Measurements from ENCODE around the gene TYROBP.
"Not testable (repeated sequence)": the region's sequence is repeated elsewhere in the genome, so short reads cannot be mapped to it uniquely, and the experiment has no call there.

The TYROBP gene

DNA sequence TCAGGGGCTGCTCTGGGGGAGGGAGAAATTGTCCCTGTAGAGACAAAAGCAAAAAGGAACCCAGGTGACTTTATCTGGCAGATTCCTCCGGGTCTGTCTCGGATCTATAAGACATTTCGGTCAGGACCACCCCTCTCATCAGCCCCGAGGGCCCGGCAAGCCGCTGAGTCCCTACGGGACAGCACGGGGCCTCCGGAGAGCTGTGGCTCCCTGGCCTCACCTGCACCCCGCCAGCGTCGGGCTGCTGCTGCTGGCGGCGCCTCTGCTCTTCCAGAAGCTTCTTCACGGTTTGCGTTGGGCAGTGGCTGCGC, 9.6 kb downstream of the TYROBP start:
- no peak for DNase-seq

DNA sequence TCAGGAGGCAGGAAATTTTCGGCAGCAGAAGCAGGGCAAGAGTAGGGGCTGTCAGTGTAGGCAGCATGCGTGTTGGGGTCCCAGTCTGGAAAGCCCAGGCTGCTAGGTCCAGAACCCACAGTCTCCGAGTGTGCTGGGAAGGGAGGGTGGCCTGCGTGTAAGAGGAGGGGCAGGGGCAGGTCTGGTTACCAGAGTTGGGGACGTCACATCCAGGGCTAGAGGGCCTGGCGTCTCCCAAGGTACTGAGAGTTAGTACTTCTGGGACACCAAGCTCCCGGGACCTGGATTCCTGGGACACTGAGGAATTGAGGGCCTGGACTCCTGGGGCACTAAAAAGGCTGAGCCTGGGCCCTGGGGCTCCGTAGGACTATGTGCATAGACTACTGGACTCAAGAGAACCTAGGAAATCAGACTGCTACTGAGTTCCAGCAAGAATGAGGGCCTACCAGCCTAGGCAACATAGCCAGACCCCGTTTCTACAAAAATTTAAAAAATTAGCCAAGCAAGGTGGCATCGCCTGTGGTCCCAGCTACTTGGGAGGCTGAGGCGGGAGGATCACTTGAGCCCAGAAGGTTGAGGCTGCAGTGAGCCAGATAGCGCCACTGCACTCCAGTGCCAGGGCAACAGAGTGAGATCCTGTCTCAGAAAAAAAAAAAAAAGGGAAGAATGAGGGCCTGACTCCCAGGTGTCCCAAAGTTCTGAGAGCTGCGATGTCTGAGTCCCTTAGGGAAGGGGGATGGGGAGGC, 10.2 kb downstream of the TYROBP start:
- DNase-seq: no peak

DNA sequence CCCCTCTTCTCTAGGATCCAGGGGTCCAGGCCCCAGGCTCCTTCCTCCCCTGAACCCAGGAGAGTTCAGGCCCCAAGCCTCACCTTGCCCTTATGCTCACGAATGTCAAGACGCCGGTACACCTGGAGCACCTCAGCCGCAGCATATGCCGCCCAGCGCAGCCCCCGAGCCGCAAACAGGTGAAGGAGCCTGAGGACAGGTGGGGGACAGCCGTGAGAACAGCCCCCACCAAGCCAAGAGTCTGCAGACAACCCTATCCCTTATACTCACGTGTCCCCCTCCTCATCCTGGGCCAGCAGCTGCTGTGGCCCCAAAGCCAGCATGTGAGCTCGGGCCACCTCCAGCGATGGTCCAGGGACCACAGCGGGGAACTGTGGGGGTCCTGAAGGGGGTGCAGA, 11.5 kb downstream of the TYROBP start:
- no peak for DNase-seq

DNA sequence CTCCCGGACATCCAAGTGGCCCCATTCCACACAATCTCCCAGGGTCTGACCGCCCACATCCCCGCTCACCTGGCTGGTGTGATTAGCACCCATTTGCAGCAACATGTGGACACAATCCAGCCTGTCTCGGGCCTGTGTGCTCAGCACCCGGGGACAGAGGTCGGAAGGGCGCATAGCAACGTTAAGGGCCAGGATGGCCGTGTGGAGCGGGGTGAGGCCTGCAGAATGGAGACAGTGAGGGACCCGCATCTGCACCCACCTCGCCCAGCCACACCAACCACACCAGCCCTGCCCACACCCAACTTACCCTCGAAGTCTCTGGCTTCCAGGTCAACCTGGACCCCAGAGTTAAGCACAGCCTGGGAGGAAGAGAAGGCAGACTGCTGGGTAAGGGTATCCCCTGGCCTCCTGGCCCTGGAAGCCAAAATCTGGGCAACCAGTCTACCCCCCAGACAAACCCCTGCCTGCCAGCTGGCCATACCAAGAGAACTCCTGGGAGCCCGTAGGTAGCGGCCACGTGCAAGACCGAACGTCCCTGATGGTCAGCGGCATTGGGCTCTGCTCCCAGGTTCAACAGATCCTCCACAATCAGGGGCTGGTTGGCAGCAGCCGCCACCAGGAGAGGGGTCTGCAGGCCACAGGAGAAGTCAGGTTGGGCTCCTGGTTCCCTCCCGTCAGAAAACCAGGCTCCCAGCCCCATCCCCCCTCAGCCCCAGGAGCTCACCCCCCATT, 12.0 kb downstream of the TYROBP start:
- no peak for DNase-seq

DNA sequence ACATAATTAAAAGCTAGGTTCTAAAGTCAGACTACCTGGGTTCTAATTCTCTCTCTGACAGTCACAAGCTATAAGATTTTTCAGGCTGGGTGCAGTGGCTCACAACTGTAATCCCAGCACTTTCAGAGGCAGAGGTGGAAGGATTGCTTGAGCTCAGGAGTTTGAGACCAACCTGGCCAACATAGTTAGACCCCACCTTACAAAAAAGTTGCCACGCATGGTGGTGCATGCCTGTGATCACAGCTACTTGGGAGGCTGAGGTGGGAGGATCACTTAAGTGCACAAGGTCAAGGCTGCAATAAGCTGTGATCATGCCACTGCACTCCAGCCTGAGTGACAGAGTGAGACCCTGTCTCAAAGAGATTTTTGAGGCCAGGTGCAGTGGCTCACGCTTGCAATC, 13.8 kb downstream of the TYROBP start:
- DNase-seq: no peak

DNA sequence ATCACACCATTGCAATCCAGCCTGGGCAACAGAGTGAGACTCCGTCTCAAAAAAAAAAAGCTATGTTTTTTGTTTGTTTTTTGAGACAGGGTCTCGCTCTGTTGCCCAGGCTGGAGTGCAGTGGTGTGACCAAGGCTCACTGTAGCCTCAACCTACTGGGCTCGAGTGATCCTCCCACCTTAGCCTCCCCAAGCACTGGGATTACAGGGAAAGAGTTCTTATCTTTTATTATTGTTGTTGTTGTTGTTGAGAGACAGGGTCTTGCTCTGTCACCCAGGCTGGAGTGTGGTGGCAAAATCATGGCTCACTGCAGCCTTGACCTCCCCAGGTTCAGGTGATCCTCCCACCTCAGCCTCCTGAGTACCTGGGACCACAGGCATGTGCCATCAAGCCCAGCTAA, 16.3 kb downstream of the TYROBP start:
- not testable (repeated sequence) for DNase-seq

DNA sequence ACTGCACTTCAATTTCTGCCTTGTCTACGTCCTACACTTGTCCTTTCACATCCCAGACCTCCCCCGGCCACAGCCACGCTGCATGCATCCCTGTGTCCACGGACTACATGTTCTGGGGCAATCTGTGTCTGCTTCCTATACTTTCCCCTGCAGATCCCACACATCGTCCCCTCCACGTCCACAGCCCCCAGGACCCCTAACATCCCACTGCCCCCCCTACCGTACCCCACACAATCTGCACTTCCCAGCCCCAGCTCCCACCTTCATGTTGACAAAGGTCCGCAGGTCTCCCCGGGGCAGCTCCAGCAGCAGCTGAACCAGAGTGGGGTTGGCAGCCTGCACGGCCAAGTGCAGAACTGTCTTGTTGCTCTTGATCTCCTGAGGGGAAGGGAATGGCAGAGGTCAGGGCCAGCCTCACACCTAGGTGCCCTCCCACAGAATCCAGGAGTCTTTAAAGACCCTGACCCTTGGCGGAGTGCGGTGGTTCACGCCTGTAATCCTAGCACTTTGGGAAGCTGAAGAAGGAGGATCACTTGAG, 17.9 kb downstream of the TYROBP start:
- DNase-seq: no peak

DNA sequence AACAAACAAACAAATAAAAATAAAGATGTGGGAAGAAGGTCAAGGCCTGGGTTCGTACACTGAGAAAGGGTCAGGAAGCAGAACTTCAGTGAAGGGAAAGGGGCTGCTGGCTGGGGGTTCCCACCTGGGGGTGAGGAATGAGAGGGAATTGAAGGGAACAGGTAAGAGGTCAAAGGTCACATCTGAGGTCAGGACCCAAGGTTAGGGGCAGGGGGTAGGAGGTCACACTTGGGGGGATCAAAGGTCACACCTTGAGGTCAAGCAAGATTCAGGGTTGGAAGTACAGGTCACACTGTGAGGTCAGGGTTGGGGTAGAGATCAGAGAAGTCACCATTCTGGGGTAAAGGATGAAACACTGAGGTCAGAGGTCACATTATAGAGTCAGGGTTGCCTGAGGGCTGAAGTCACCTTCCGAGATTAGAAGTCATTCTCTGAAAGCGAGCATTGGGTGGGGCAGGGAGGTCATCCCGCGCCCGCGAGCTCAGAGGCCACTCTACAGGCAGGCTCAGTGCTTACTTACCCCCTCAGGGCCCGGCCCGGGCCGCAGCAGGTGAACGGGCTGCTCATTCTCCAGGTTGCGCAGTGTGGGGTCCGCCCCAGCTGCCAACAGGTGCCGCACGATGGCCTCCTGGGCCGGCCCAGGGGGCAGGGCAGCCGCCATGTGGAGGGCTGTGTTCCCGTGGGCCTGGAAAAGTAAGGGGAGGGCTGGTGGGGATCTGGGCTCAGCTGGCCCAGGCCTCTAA, 18.6 kb downstream of the TYROBP start:
- DNase-seq: no peak

DNA sequence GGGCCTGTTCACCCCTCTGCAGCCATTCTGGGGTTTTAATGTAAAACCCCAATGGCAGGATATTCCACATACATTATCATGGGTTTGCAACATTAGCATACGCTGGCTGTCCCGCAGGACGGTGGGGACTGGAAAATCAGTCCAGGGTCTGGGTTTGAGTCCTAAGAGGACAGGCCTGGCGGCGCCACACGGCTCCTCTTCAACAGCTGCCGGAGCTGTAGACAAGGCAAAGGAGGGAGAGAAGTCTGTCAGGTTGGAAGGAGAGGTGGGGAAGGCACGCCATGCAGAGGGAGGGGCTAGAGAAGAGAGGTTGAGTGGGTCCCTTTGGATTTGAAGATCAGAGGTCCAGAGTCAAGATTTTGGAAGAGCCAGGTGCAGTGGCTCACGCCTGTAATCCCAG, 19.7 kb downstream of the TYROBP start:
- no peak for DNase-seq

DNA sequence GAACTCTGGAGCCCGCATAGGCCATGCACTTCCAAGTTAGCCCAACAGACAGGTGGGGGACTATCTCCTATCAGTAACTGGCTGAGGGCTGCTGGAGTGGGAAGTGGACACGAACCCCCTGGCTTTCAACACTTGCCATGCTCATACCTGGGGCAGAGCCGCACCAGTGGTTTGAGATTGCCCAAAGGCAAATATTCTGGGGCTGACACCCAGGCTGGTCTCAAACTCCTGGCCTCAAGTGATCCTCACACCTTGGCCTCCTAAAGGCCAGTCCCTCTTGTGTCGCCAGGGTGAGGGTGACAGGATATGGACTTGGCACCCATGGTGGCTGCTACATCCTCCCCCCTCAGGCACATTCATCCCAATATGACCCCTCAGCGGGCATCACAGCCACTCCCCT, 20.9 kb downstream of the TYROBP start:
- no peak for DNase-seq

DNA sequence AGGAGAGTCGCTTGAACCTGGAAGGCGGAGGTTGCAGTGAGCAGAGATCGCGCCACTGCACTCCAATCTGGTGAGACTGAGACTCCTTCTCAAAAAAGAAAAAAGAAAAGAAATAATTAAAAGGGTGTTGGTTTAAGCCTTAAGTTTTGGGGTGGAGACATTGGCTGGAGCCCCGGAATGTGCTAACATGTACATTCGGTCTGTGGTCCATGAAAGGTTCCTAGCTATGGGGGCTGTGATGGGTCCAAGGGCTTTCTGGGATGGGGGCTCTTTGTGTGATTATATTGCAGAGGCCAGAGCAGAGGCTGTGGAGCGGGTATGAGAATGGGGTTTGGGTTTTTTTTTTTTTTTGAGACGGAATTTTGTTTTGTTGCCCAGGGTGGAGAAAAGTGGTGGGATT, 22.2 kb downstream of the TYROBP start:
- DNase-seq: no peak

DNA sequence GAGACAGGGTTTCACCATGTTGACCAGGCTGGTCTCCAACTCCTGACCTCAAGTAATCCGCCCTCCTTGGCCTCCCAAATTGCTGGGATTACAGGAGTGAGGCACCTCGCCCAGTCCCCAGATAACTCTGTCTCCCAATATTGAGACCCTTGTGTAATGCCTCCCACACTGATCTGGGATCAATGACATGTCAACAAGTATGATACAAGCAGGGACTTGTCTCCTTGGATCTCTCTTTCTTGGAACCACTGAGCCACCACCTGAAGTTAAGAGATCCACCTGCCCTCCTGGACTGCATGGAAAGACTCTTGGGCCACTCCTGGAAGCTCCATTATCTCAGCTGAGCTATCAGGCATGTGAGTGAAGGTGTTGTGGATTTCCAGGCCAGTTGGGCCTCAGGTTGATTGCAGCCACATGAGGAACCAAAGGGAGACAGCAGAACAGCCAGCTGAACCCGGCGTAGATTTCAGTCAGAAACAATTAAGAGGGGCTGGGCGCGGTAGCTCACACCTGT, 22.8 kb downstream of the TYROBP start:
- no peak for DNase-seq

DNA sequence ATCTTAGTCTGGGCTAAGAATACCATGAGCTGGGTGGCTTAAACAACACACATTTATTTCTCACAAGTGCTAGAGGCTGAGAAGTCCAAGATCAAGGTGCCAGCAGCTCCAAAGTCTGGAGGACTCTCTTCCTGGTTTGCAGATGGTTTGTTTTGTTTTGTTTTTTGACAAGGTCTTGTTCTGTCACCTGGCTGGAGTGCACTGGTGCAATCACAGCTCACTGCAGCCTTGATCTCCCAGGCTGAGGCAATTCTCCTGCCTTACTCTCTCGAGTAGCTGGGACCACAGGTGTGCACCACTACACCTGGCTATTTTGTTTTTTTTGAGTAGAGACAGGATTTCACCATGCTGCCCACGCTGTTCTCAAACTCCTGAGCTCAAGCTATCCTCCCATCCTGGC, 24.2 kb downstream of the TYROBP start:
- DNase-seq: no peak

DNA sequence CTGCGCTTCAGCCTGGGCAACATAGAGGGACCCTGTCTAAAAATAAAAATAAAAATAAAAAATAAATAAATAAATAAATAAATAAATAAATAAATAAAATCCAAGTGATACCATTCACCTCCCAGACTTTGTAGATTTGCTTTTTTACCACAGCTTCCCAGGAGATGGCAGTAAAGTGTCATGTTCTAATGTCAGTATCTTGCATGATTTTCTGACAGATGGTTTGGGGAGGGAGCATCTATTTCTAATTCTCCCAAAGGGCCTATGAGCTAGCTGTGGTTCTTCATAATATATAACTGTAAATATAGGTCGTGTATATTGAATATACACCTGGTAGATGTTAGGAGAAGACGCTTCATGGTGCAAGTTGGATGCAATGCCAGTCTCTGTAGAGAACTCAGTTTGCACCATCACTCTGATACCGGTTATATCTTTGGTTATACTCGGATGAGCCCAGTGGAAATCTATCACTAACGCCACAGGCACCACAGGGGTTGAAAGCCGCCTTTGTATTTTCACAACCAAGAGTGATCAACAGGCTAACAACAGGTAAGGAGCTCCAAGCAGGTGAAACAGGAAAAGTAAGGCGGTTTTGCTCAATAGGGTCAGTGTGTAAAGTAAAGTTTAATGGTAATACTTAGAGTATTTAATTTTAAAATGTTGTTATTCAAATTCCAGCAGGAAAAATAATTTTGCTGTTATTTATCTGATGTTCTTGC, 25.8 kb downstream of the TYROBP start:
- DNase-seq: peak; percentile 56 to 89 (median 81)

DNA sequence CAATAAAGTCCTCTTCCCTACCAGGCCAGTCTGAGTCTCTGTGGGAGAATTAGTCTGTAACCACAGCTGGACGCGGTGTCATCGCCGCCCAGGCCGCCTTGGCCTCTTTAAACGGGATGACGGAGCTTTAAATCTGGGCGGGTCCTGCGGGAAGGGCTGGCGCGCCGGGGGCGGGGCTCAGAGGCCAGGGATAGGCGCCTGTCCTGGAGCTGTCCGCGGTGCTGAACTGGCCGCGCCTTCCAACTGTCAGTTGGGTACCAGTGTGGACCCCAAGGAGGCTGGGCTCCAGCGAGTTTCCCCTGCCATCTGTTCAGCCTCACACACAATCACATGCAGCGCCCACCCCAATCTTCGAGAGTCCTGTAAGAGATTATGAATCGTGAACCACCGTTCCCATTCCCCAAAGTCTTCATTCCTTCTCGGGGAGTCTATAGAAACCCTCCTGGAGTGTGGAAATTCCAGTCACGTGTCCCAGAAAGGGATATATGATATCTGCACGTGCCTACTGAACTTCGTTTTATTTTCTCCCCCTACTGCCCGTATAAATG, 28.3 kb downstream of the TYROBP start:
- peak in 1 of 3 experiments; percentile 34 for DNase-seq

DNA sequence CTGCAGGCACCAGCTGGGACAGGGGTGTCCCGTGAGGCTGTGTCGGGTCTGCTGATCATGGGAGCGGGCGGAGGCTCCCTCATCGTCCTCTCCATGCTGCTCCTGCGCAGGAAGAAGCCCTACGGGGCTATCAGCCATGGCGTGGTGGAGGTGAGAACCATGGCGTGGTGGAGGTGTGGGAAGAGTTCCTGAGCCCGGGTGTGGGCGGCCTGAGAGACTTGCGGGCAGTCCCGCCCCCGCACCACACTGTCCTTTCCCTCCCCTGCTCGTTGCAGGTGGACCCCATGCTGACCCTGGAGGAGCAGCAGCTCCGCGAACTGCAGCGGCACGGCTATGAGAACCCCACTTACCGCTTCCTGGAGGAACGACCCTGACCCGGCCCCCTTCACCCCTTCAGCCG, 29.0 kb downstream of the TYROBP start:
- no peak for DNase-seq

DNA sequence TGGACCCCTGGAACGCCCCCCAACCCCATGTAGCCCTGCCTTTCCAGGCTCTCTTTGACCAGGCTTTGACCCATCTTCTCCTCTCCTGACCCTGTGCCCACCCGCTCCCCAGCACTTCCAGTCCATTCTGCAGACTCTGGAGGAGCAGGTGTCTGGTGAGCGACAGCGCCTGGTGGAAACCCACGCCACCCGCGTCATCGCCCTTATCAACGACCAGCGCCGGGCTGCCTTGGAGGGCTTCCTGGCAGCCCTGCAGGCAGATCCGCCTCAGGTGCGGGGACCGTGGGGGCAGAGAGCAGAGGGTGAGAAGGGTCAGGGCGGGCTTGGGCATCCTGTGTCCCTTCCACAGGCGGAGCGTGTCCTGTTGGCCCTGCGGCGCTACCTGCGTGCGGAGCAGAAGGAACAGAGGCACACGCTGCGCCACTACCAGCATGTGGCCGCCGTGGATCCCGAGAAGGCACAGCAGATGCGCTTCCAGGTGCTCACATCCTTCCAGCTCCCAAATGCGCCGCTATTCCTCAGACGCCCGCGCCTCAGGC, 33.6 kb downstream of the TYROBP start:
- DNase-seq: no peak

DNA sequence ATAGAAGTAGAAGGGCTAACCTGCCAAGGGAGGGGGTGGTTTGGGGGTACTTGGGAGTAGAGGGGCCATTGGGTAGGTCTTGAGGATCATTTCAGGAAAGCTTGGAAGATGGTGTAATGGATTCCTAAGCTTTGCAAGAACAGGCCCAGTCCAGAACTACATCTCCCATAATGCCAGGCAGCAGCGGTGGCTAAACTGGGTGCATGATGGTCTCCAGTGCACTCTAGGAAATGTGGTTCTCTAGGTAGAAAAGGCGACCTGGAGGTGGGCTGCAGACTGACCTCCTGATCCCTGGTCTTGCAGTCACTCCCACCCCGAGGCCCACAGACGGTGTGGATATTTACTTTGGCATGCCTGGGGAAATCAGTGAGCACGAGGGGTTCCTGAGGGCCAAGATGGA, 35.9 kb downstream of the TYROBP start:
- DNase-seq: no peak

DNA sequence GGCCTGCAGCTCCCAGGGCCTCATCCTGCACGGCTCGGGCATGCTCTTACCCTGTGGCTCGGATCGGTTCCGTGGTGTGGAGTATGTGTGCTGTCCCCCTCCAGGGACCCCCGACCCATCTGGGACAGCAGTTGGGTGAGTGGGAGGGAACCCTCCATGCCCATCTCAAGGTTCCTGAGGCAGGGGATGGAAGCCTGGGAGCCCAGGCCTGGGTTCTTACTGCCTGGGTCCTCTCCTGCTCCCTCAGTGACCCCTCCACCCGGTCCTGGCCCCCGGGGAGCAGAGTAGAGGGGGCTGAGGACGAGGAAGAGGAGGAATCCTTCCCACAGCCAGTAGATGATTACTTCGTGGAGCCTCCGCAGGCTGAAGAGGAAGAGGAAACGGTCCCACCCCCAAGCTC, 36.5 kb downstream of the TYROBP start:
- DNase-seq: no peak

DNA sequence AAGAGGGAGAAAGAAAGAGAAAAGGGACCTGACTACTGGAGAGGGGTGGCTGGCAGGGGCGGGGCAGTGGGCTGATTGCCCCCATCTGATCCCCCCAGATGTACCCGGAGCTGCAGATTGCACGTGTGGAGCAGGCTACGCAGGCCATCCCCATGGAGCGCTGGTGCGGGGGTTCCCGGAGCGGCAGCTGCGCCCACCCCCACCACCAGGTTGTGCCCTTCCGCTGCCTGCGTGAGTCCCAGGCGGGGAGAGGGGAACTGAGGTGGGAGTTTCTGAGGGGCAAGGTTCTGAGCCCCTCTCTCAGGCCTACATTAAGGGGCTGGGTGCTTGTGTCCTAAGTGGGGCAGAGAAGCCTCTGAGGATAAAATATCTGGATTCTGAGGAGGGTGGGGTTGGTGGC, 37.3 kb downstream of the TYROBP start:
- no peak for DNase-seq

DNA sequence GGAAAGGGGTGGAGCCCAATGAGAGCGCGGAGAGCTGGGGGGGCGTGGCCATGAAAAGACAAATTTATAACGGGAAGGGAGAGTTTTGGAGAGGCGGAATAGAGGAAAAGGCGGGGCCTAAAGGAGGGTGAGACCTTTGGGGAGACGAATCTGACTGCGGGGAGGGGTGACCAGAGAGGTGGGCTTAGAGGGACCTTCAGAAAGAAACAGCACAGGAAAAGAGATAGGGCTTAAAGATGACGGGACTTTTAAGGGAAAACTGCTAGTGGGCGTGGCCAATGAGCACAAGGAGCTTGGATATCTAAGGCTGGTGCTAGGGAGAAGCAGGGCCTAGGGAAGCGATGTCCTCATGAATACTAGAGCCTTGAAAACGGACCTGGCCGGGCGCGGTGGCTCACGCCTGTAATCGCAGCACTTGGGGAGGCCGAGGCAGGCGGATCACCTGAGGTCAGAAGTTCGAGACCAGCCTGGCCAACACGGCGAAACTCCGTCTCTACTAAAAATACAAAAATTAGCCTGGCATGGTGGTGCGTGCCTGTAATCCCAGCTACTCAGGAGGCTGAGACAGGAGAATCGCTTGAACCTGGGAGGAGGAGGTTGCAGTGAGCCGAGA, 37.9 kb downstream of the TYROBP start:
- DNase-seq: peak in 1 of 3 experiments; percentile 94

Measured in NCI-H1417 (cell line).